ENCODE data around the gene FBXW11. TPM values are rescaled to one million over a fixed set of nuclear protein-coding genes. Genes with fewer than 3 reads are reported as not detected.

FBXW11 gene
- total RNA-seq, 1 experiment from 2014 or later: 85.3 TPM

- no peak overlapping the region for H3K9ac ChIP-seq (ENCODE audit: extremely low read depth, insufficient read length, low read length)
- H4K5ac ChIP-seq (ENCODE audit: insufficient read length, low read depth, low read length): no peak overlapping the region
- no peak overlapping the region for H4K8ac ChIP-seq (replicated peaks; ENCODE audit: insufficient read length, low read depth, low read length)
- H3K9me3 ChIP-seq (ENCODE audit: control insufficient read depth, low read depth, low read length): no peaks in the 10 kb centered on the region
- H3K27ac Mint-ChIP-seq: peak overlapping the region; percentile 19 to 94 (median 66); a peak in 4 of 7 replicates
- no peaks in the 10 kb centered on the region for H3K23me2 ChIP-seq (ENCODE audit: insufficient read length, low read depth, low read length, poor library complexity, severe bottlenecking)
- H3K27ac ChIP-seq (ENCODE audit: insufficient read length, low read depth, low read length): no peak overlapping the region
- no peak overlapping the region for H3K18ac ChIP-seq (ENCODE audit: insufficient read length, low read depth, low read length)
- no peak overlapping the region for H2BK120ac ChIP-seq (ENCODE audit: low read depth, low read length, poor library complexity, severe bottlenecking)
- H3K4me1 ChIP-seq (ENCODE audit: insufficient read depth, low read length): no peaks in the 10 kb centered on the region
- H3K27me3 Mint-ChIP-seq (ENCODE audit: low read depth): no peaks in the 10 kb centered on the region; the same call in 1 of the 2 replicates
- WGBS (ENCODE audit: extremely low coverage, insufficient read length, low lambda C conversion rate): no CpG with 5 or more reads among the region's 8 CpGs
- no peak overlapping the region for H3K4ac ChIP-seq (ENCODE audit: low read depth, low read length)
- H2BK5ac ChIP-seq (ENCODE audit: insufficient read length, low read length): no peak overlapping the region
- H2BK12ac ChIP-seq (ENCODE audit: insufficient read length, low read depth, low read length): no peak overlapping the region
- no peak overlapping the region for H2AK5ac ChIP-seq (ENCODE audit: insufficient read length, low read length)
- no peak overlapping the region for H3T11ph ChIP-seq (ENCODE audit: low read length)
- no peak overlapping the region for H2AFZ ChIP-seq (ENCODE audit: low read length)
- no peak overlapping the region for H3K56ac ChIP-seq (ENCODE audit: insufficient read length, low read depth, low read length)
- peaks cover 34% of the 10 kb centered on the region; the same call in 1 of the 2 replicates for H3K79me2 ChIP-seq (ENCODE audit: insufficient read depth, low read length)
- no peak overlapping the region for H3K23ac ChIP-seq (ENCODE audit: insufficient read length, low read depth, low read length)
- no peaks in the 10 kb centered on the region for H4K20me1 ChIP-seq (ENCODE audit: control insufficient read depth, insufficient read depth, insufficient read length)
- H2BK15ac ChIP-seq (ENCODE audit: low read depth, low read length): no peak overlapping the region
- no peak overlapping the region for H3K4me2 ChIP-seq (ENCODE audit: insufficient read depth, insufficient read length, low read length)
- H3K36me3 Mint-ChIP-seq (ENCODE audit: insufficient read depth in 1 of 3, low read depth in 3 of 3): peaks cover 9 to 21% (median 18%) of the 10 kb centered on the region in 3 experiments
- H3K9me3 Mint-ChIP-seq: peaks cover 6 to 8% of the 10 kb centered on the region in 2 experiments; a peak in 4 of 5 replicates
- H3K4me1 Mint-ChIP-seq: peaks cover 50 to 61% of the 10 kb centered on the region in 2 experiments
- H4K91ac ChIP-seq (ENCODE audit: insufficient read length, low read depth, low read length): no peak overlapping the region
- no peak for DNase-seq
- no peak overlapping the region; a peak in 1 of 5 replicates for H3K4me3 Mint-ChIP-seq
- no peak overlapping the region for H3K14ac ChIP-seq (ENCODE audit: insufficient read depth, low read length)
- H2BK20ac ChIP-seq (ENCODE audit: low read depth, low read length, poor library complexity, severe bottlenecking): no peak overlapping the region
- no peaks in the 10 kb centered on the region for H3K27me3 ChIP-seq (ENCODE audit: insufficient read depth, low read length)
- peaks cover 6% of the 10 kb centered on the region for H3K79me1 ChIP-seq (ENCODE audit: insufficient read depth, low read depth, low read length, poor library complexity, severe bottlenecking)
- TF ChIP-seq, protein P1, sequence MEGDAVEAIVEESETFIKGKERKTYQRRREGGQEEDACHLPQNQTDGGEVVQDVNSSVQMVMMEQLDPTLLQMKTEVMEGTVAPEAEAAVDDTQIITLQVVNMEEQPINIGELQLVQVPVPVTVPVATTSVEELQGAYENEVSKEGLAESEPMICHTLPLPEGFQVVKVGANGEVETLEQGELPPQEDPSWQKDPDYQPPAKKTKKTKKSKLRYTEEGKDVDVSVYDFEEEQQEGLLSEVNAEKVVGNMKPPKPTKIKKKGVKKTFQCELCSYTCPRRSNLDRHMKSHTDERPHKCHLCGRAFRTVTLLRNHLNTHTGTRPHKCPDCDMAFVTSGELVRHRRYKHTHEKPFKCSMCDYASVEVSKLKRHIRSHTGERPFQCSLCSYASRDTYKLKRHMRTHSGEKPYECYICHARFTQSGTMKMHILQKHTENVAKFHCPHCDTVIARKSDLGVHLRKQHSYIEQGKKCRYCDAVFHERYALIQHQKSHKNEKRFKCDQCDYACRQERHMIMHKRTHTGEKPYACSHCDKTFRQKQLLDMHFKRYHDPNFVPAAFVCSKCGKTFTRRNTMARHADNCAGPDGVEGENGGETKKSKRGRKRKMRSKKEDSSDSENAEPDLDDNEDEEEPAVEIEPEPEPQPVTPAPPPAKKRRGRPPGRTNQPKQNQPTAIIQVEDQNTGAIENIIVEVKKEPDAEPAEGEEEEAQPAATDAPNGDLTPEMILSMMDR (conservative IDR thresholded peaks at IDR 0.05): no peak
Observed at GRCh38 chr5:171926311-171926710, 80.1 kb downstream of the FBXW11 start.
